Neuronal stem cell (in vitro differentiated cells): ENCODE measurements around the gene IL1RAPL2.

Experiments used
- DNase-seq: peaks from one replicate; pipeline ENCODE4 v3.0.0-alpha.2; 2013; ENCODE audit warnings: low spot score
- H2AFZ ChIP-seq: one replicate; pipeline ENCODE4 v1.6.1; 2013; ENCODE audit warnings: mild to moderate bottlenecking, low read length, inconsistent platforms
- H2AK5ac ChIP-seq: 2 replicates; pipeline ENCODE4 v1.6.1; 2013; ENCODE audit warnings: low read depth, mild to moderate bottlenecking, inconsistent platforms, low read length, moderate library complexity, mixed read lengths
- H2BK120ac ChIP-seq: 2 replicates; pipeline ENCODE4 v1.6.1; 2013; ENCODE audit warnings: low read depth, mild to moderate bottlenecking, inconsistent platforms, low read length, moderate library complexity, mixed read lengths
- H2BK12ac ChIP-seq: one replicate; pipeline ENCODE4 v1.6.1; 2013; ENCODE audit warnings: low read length, inconsistent platforms
- H2BK15ac ChIP-seq: 2 replicates; pipeline ENCODE4 v1.6.1; 2013; ENCODE audit warnings: mild to moderate bottlenecking, low read length, inconsistent platforms, mixed read lengths
- H2BK5ac ChIP-seq: one replicate; pipeline ENCODE4 v1.6.1; 2013; ENCODE audit warnings: inconsistent platforms, mild to moderate bottlenecking, low read length, moderate library complexity
- H3K14ac ChIP-seq: one replicate; pipeline ENCODE4 v1.6.1; 2013; ENCODE audit warnings: low read length, inconsistent platforms
- H3K18ac ChIP-seq: 2 replicates; pipeline ENCODE4 v1.6.1; 2013; ENCODE audit warnings: low read length, inconsistent platforms
- H3K23ac ChIP-seq: 2 replicates; pipeline ENCODE4 v1.6.1; 2013; ENCODE audit warnings: low read depth, mild to moderate bottlenecking, mixed read lengths, low read length, inconsistent platforms; ENCODE audit not compliant: poor library complexity
- H3K27ac ChIP-seq: replicated peaks from 3 replicates; pipeline ENCODE4 v1.5.1; 2013; ENCODE audit warnings: low read length, inconsistent platforms
- H3K27me3 ChIP-seq, 3 experiments: 2 replicates each; pipeline ENCODE4 v1.6.1; 2013; ENCODE audit warnings: low read length in 3 of 3, mild to moderate bottlenecking in 2 of 3, inconsistent platforms in 1 of 3, low read depth in 1 of 3, mixed read lengths in 1 of 3, moderate library complexity in 1 of 3; ENCODE audit not compliant: control insufficient read depth in 3 of 3, insufficient read depth in 3 of 3
- H3K36me3 ChIP-seq, 2 donors: replicated peaks in 1 of 2; 2 replicates each; pipeline ENCODE4 v1.6.1; 2013; ENCODE audit warnings: low read length in 2 of 2; ENCODE audit not compliant: control insufficient read depth in 2 of 2, insufficient read depth in 2 of 2
- H3K4ac ChIP-seq: 2 replicates; pipeline ENCODE4 v1.6.1; 2013; ENCODE audit warnings: inconsistent platforms, mild to moderate bottlenecking, low read length, moderate library complexity
- H3K4me1 ChIP-seq, 2 donors: 1 replicate in 1 of 2; 2 replicates in 1 of 2; pipeline ENCODE4 v1.6.1; 2013; ENCODE audit warnings: low read length in 2 of 2, low read depth in 1 of 2; ENCODE audit not compliant: control insufficient read depth in 2 of 2, insufficient read depth in 1 of 2
- H3K4me2 ChIP-seq: one replicate; pipeline ENCODE4 v1.6.1; 2013; ENCODE audit warnings: mild to moderate bottlenecking, low read length, inconsistent platforms; ENCODE audit not compliant: insufficient read depth, poor library complexity, severe bottlenecking
- H3K4me3 ChIP-seq, 2 donors: 2 replicates each; pipeline ENCODE4 v1.5.1; 2013; ENCODE audit warnings: low read length in 2 of 2, mild to moderate bottlenecking in 2 of 2, inconsistent platforms in 1 of 2, moderate library complexity in 1 of 2
- H3K79me1 ChIP-seq: one replicate; pipeline ENCODE4 v1.6.1; 2013; ENCODE audit warnings: low read depth, mild to moderate bottlenecking, inconsistent platforms, low read length, moderate library complexity
- H3K9ac ChIP-seq: one replicate; pipeline ENCODE4 v1.6.1; 2013; ENCODE audit warnings: mild to moderate bottlenecking, low read depth, low read length, inconsistent platforms; ENCODE audit not compliant: poor library complexity
- H3K9me3 ChIP-seq, 2 donors: replicated peaks in 1 of 2; 2 replicates each; pipeline versions ENCODE3 to v1.6.1; 2013; ENCODE audit warnings: low read length in 2 of 2, mild to moderate bottlenecking in 2 of 2, inconsistent platforms in 1 of 2, low read depth in 1 of 2, mixed read lengths in 1 of 2, moderate library complexity in 1 of 2; ENCODE audit not compliant: control insufficient read depth in 2 of 2, insufficient read depth in 1 of 2
- H4K8ac ChIP-seq: one replicate; pipeline ENCODE4 v1.6.1; 2013; ENCODE audit warnings: low read depth, mild to moderate bottlenecking, inconsistent platforms, low read length, moderate library complexity
- H4K91ac ChIP-seq: one replicate; pipeline ENCODE4 v1.6.1; 2013; ENCODE audit warnings: low read length, low read depth, mild to moderate bottlenecking, inconsistent platforms; ENCODE audit not compliant: poor library complexity
- WGBS, 2 donors: extraction: QIAGEN DNeasy Blood & Tissue Kit; methylation state at CpG; one replicate each; pipeline ENCODE4 v1.1.7; 2013; ENCODE audit warnings: missing lambda C conversion rate in 2 of 2, mixed read lengths in 1 of 2; ENCODE audit not compliant: insufficient read length in 2 of 2, insufficient replicate concordance in 1 of 2; ENCODE audit errors: extremely low coverage in 2 of 2; 5-methylcytosine and 5-hydroxymethylcytosine counted together

IL1RAPL2 gene

DNA sequence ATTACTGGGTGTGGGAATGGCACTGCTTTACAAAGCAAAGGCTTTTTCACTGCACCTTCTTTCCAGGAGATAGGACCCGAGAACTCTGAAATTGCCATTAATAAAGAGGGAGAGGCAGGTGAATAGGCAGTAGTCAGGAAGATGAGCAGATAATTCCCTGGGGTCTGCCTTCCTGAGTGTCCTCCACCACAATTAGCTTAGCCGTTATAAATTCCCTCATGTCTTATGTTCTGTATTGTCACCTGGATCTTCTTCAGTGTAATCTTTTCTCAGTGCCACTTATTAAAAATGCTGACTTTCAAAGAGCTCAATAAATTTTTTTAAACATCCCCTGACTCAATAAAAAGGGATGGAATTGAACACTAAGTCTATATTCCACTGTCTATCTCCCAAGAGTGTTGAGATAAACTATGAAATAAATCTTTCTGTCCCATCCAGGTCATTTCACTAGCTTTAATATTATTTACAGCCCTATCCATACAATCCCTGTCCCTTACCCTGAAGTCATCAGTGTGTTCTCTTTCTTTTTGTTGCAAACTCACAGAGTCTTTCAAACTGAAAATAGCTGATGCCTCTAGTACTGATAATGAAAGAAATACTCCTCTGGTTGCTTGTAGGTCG, 984.2 kb downstream of the IL1RAPL2 start:
- Histone ChIP-seq H3K4me3 (no peak overlapping the region), H2BK12ac (no peak overlapping the region), H2AK5ac (no peak overlapping the region), H3K27ac (no peak overlapping the region), H4K8ac (no peak overlapping the region), H3K18ac (no peak overlapping the region), H3K4me2 (no peak overlapping the region), H3K23ac (no peak overlapping the region), H2AFZ (no peak overlapping the region), H3K27me3 (no peaks in the 10 kb centered on the region), H2BK5ac (no peak overlapping the region), H3K14ac (no peak overlapping the region), H4K91ac (no peak overlapping the region), H2BK15ac (no peak overlapping the region), H3K4me1 (no peaks in the 10 kb centered on the region), H3K9ac (no peak overlapping the region), H3K36me3 (no peaks in the 10 kb centered on the region), H3K4ac (no peak overlapping the region), H2BK120ac (no peak overlapping the region), H3K9me3 (no peaks in the 10 kb centered on the region), H3K79me1 (no peaks in the 10 kb centered on the region)
- no peak for DNase-seq
- whole genome bisulfite sequencing, 2 donors = no CpG with 5 or more reads among the region's 3 CpGs

DNA sequence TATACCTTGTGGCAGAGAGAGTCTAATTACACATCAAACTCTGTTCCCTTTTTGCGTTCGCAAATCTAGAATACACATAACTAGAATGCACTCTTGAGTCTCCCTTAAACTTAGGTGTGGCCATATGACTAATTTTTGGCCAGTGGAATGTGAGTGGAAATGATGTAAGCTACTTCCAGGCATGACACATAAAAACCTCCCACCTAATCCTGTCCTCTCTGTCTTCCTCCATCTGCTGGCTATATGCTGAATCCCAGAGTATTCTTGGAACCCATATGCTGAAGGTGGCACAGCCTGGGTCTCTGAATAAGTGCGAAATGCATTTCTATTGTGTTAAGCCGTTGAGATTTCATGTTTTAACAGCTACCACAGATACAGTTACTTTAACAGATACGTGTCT, 986.4 kb downstream of the IL1RAPL2 start:
- H4K91ac ChIP-seq = no peak overlapping the region
- no peak overlapping the region for H3K9ac ChIP-seq
- no peak overlapping the region for H2BK15ac ChIP-seq
- WGBS, 2 donors = no CpG with 5 or more reads among the region's 5 CpGs
- H3K4me1 ChIP-seq = no peaks in the 10 kb centered on the region
- H3K23ac ChIP-seq = no peak overlapping the region
- H3K79me1 ChIP-seq = no peaks in the 10 kb centered on the region
- H2BK5ac ChIP-seq = no peak overlapping the region
- H2BK12ac ChIP-seq = no peak overlapping the region
- no peak for DNase-seq
- no peaks in the 10 kb centered on the region for H3K27me3 ChIP-seq
- no peaks in the 10 kb centered on the region for H3K36me3 ChIP-seq
- no peak overlapping the region for H4K8ac ChIP-seq
- H3K27ac ChIP-seq = no peak overlapping the region
- H3K18ac ChIP-seq = no peak overlapping the region
- no peak overlapping the region for H2AK5ac ChIP-seq
- H2AFZ ChIP-seq = no peak overlapping the region
- no peak overlapping the region for H3K4me2 ChIP-seq
- H3K14ac ChIP-seq = no peak overlapping the region
- no peak overlapping the region for H3K4me3 ChIP-seq
- no peaks in the 10 kb centered on the region for H3K9me3 ChIP-seq
- no peak overlapping the region for H2BK120ac ChIP-seq
- no peak overlapping the region for H3K4ac ChIP-seq

GRCh38 chrX:105553118-105553517, 987.1 kb downstream of the IL1RAPL2 start:
- Histone ChIP-seq H3K79me1 (no peaks in the 10 kb centered on the region), H3K27me3 (no peaks in the 10 kb centered on the region), H3K4me2 (no peak overlapping the region), H4K91ac (no peak overlapping the region), H3K18ac (no peak overlapping the region), H2BK12ac (no peak overlapping the region), H3K14ac (no peak overlapping the region), H3K4me1 (no peaks in the 10 kb centered on the region), H4K8ac (no peak overlapping the region), H3K4ac (no peak overlapping the region), H3K23ac (no peak overlapping the region), H2BK5ac (no peak overlapping the region), H2AFZ (no peak overlapping the region), H2BK15ac (no peak overlapping the region), H3K36me3 (no peaks in the 10 kb centered on the region), H3K9ac (no peak overlapping the region), H3K9me3 (no peaks in the 10 kb centered on the region), H2BK120ac (no peak overlapping the region), H3K27ac (no peak overlapping the region), H3K4me3 (no peak overlapping the region), H2AK5ac (no peak overlapping the region)
- DNase-seq = no peak
- WGBS, 2 donors = no CpG with 5 or more reads among the region's 1 CpG

GRCh38 chrX:105564501-105564900, 998.5 kb downstream of the IL1RAPL2 start:
- Histone ChIP-seq H2AK5ac (no peak overlapping the region), H3K4ac (no peak overlapping the region), H3K23ac (no peak overlapping the region), H2BK15ac (no peak overlapping the region), H3K4me2 (no peak overlapping the region), H3K27ac (no peak overlapping the region), H4K8ac (no peak overlapping the region), H3K14ac (no peak overlapping the region), H3K18ac (no peak overlapping the region), H3K79me1 (no peaks in the 10 kb centered on the region), H3K4me1 (no peaks in the 10 kb centered on the region), H4K91ac (no peak overlapping the region), H3K9ac (no peak overlapping the region), H2BK120ac (no peak overlapping the region), H2BK12ac (no peak overlapping the region), H2AFZ (no peak overlapping the region), H3K36me3 (no peaks in the 10 kb centered on the region), H3K27me3 (no peaks in the 10 kb centered on the region), H3K4me3 (no peak overlapping the region), H2BK5ac (no peak overlapping the region), H3K9me3 (no peaks in the 10 kb centered on the region)
- no CpG with 5 or more reads among the region's 1 CpG for WGBS, 2 donors
- no peak for DNase-seq
